ENCODE measurements around the gene PDLIM7. TPM values are rescaled to one million over a fixed set of nuclear protein-coding genes. Genes with fewer than 3 reads are reported as not detected.

The PDLIM7 gene
- total RNA-seq, 2 donors from 2014 or later, result 15.5 to 39.1 TPM

DNA sequence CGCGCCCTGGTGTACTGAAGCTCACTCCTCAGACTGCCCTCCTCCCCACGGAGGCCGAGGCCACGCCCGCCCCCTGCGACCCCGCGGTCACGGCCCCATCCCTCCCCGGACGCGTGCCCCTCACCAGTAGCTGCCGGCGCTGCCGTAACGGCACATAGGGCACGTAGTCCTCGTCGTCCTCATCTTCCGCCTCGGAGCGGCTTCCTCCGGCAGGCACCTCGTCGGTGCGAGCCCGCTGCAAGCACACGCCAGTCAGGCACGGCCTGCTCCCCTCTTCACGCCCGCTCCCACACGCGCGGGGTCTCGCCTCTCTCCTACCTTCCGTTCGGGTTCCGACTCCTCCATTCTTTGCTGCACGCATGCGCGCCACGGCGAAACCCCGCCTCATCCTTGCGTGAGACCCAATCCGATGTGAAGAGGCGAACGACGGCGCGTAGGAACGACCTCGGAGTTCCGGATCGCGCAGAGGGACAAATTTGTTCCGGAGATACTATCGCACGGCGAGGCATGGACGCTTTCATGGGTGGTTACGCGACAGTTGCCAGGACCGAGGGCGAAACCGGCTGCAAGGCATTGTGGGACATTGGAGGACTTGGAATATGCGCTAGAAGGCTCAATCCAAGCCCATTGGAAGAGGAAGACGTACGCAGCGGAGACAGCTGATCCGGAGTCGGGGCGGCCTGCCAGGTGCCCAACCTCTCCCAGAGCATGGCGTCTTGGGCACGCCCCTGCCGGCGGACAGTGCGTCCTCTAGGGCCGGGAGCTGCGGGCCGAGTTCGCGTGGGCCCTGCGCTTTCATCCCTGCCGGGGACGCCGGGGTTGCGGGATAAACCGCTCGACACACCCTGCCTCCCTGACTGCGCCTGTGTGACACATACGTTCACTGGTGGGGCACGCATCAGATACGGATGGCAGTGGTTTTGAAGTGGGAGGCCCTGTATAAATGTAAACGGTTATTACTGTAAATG is 19.5 kb upstream of the PDLIM7 start, which contains the start of gene DDX41:
TSS of gene DDX41 (minus strand) at position 361 of the 968 bp plus-strand sequence. CDS start at position 345, 16 bp downstream.
- peaks cover 46 to 50% of the 10 kb centered on the region in 2 donors for H3K4me1 Mint-ChIP-seq (ENCODE audit: low read depth in 2 of 2)
- ATAC-seq, result peak; percentile 91 to 94
- no peaks in the 10 kb centered on the region for H3K27me3 Mint-ChIP-seq
- H3K27ac Mint-ChIP-seq, result peak within 1 kb of the TSS; percentile 84 to 90
- H3K9me3 Mint-ChIP-seq, result no peaks in the 10 kb centered on the region
- peak within 1 kb of the TSS; percentile 95 for H3K4me3 Mint-ChIP-seq
- peak; percentile 96 for DNase-seq (ENCODE audit: low spot score)
- H3K36me3 Mint-ChIP-seq, result peaks cover 11% of the 10 kb centered on the region

DNA sequence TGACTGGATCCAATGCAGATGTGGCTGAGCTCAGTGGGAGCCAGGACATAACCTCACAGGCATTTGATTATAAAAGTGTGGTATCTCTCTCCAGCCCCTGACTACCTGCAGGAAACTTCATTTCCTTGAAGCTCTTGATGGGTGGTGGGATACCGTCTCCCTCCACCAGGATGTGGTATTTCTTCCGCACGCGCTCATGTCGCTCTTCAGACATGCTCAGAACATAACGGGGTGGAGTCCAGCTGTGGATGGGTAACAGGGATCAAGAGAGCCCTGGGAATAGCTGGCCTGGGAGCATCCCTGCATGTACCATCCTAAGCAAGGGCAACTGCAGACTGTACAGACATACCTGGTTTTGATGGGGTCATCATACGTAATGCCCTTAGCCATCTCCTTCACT is 18.2 kb upstream of the PDLIM7 start:
- ATAC-seq (no peak), DNase-seq (ENCODE audit: low spot score) (no peak)
- H3K27me3 Mint-ChIP-seq, result no peaks in the 10 kb centered on the region
- peaks cover 43 to 44% of the 10 kb centered on the region in 2 donors for H3K4me1 Mint-ChIP-seq (ENCODE audit: low read depth in 2 of 2)
- peak overlapping the region; percentile 95 for H3K4me3 Mint-ChIP-seq
- peaks cover 11% of the 10 kb centered on the region for H3K36me3 Mint-ChIP-seq
- peak overlapping the region; percentile 84 to 90 for H3K27ac Mint-ChIP-seq
- no peaks in the 10 kb centered on the region for H3K9me3 Mint-ChIP-seq

DNA sequence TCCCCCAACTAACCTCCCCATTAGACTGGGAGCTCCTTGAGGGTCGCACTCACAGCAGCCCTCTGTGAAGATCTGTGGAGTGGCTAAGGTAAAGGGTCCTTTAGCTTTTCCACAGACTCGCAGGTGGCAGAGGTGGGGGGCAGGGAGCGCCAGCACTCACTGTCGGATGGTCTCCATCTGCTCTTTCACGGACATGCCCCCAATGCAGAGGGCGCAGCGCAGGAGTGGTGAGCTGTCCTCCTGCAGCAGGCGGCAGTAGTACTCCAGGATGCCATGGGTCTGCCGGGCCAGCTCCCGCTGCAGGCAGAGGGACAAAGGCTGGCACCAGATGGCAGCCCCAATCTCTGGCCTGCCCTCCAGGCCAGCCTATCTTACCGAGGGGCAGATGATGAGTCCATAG is 17.1 kb upstream of the PDLIM7 start:
- no peak for ATAC-seq
- H3K27me3 Mint-ChIP-seq, result no peaks in the 10 kb centered on the region
- no peaks in the 10 kb centered on the region for H3K9me3 Mint-ChIP-seq
- H3K4me3 Mint-ChIP-seq, result no peak overlapping the region
- no peak for DNase-seq (ENCODE audit: low spot score)
- H3K27ac Mint-ChIP-seq, result no peak overlapping the region
- peaks cover 11% of the 10 kb centered on the region for H3K36me3 Mint-ChIP-seq
- H3K4me1 Mint-ChIP-seq (ENCODE audit: low read depth in 2 of 2), result peaks cover 37 to 43% of the 10 kb centered on the region in 2 donors

DNA sequence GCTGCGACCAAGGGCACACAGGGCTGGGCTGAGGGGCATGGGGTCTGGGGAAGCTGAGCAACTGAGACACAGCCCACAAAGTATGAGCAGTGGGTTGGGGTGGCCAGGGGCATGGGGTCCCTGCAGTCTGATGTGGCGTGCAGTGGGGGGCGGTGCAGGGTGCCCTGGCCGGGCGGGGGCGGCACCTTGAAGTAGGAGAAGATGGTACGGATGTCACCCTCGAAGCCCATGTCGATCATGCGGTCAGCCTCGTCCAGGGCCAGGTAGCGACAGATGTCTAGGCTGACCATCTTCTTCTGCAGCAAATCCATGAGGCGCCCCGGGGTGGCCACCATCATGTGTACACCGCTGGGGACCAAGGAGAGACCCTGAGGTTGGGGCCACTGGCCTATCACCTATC is 16.1 kb upstream of the PDLIM7 start:
- Mint-ChIP-seq H3K27ac (no peak overlapping the region), H3K36me3 (peaks cover 11% of the 10 kb centered on the region), H3K4me1 (ENCODE audit: low read depth in 2 of 2) (peaks cover 30 to 49% of the 10 kb centered on the region in 2 donors), H3K9me3 (no peaks in the 10 kb centered on the region), H3K27me3 (no peaks in the 10 kb centered on the region), H3K4me3 (no peak overlapping the region)
- DNase-seq (ENCODE audit: low spot score) (no peak), ATAC-seq (no peak)

DNA sequence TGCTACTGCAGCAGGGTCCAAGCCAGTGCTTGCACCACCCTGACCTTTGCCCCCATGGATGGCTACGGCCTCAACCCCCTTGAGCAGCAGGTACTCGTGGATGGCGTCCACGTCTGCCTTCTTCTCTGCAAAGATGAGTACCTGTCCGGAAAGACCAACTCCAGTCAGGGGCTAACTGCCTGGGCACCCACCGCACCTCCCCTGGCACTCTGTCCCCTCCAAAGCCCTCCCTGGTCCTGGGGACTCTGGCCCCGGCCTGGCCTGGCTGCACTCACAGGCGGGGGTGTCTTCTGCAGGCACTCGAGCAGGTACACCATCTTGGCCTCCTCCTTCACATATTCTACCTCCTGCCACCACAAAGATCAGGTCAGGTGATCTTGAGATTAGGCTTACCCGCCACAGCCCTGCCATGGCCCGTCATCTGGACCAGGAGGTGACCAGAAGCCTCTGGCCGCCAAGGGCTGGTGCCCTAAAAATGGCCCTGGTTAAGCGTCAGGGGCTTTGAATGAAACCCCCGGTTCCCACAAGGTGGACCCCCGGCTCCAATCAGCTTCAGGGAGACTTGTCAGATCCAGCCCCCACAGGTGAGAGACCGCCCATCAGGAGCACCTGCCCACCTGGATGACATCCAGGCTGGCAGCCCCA is 15.5 kb upstream of the PDLIM7 start:
- Mint-ChIP-seq H3K9me3 (no peaks in the 10 kb centered on the region), H3K27ac (no peak overlapping the region), H3K27me3 (no peaks in the 10 kb centered on the region), H3K4me1 (ENCODE audit: low read depth in 2 of 2) (peaks cover 30 to 49% of the 10 kb centered on the region in 2 donors), H3K36me3 (peaks cover 11% of the 10 kb centered on the region), H3K4me3 (no peak overlapping the region)
- DNase-seq (ENCODE audit: low spot score) (no peak), ATAC-seq (no peak)

DNA sequence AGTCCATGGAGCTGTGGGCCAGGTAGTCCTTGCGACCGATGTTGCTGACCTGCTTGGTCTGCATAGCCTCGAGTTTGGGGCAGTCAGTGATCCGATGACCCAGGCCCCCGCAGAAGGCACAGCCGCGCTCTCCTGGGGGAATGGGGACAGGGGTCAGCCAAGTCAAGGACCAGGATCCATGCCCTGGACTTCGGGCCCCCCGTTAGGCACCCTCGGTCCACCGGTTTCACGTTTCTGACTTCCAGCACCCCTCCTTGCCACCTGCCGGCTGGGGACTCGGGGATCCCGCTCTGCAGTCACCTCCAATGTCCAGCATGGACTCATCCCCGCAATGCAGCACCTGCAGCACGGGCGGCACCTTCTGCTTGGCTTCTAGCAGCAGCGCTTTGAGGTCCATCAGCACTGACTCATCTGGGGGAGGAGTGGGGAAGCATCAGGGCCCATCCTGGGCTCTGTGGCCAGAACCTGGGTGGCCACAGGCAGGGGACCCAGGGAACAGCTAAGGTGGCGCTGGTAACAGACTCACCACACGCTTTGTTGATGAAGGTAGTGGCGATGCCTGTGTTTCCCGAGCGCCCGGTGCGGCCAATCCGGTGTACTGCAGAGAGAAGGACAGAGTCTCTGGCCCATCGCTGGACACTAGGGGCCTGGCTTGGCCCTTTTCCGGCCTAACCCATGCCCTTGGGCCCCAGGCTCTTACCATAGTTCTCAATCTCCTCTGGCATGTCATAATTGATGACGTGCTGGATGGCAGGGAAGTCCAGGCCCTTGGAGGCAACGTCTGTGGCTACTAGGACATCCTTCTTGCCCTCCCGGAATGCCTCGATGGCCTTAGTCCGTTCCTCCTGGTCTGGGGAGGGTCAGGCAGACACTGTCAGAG is 14.6 kb upstream of the PDLIM7 start:
- Mint-ChIP-seq H3K27ac (no peak overlapping the region), H3K4me1 (ENCODE audit: low read depth in 2 of 2) (peaks cover 24 to 44% of the 10 kb centered on the region in 2 donors), H3K9me3 (no peaks in the 10 kb centered on the region), H3K4me3 (no peak overlapping the region), H3K27me3 (no peaks in the 10 kb centered on the region), H3K36me3 (peaks cover 10% of the 10 kb centered on the region)
- ATAC-seq, result no peak
- no peak for DNase-seq (ENCODE audit: low spot score)

DNA sequence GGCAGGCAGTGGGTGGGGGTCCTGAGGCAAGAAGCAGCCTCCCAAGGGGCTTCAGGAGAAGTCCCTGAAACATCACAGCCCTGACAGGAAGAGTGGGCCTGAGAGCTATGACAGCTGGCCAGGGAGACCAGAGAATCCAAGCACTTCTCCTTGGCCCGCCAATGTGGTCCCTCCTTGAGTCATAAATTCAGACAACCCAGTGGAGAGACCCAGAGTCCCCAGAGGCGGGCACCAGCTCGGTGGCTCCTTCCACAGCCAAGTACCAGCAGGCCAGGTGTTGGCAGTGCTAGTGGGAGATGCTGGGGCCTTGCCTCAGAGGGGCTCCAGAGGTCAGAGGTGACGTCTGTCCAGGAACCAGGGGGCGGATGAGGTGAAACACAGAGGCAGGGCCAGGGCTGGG is 13.8 kb upstream of the PDLIM7 start:
- Mint-ChIP-seq H3K27me3 (no peaks in the 10 kb centered on the region), H3K4me3 (no peak overlapping the region), H3K9me3 (no peaks in the 10 kb centered on the region), H3K4me1 (ENCODE audit: low read depth in 2 of 2) (peaks cover 17 to 38% of the 10 kb centered on the region in 2 donors), H3K27ac (peak overlapping the region in 1 of 2 donors; percentile 50), H3K36me3 (peaks cover 4% of the 10 kb centered on the region)
- no peak for ATAC-seq
- DNase-seq (ENCODE audit: low spot score), result no peak

DNA sequence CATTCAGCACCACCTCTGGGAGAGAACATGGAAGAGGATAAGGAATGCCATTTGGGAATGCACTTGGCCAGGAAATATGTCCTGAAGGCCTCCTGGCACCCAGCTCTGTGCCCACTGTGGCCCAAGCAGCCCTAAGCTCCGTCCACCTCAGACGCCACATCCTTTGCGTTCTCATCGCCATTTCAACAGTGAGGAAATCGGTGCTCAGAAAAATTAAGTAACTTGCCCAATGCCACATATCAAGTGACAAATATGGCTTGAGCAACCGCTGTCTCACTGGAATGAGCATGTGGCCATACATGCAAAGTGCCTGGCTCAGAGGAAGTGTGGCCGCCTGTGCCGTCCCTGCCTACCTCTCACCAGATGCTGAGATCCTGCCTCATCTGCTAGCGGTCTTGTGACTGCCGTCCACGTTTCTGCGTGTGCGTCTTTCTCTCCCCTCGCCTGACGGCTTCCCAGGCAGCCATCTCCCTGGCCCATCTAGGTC is 13.2 kb upstream of the PDLIM7 start:
- peaks cover 12 to 33% of the 10 kb centered on the region in 2 donors for H3K4me1 Mint-ChIP-seq (ENCODE audit: low read depth in 2 of 2)
- no peaks in the 10 kb centered on the region for H3K27me3 Mint-ChIP-seq
- peaks cover 4% of the 10 kb centered on the region for H3K36me3 Mint-ChIP-seq
- H3K27ac Mint-ChIP-seq, result peak overlapping the region in 1 of 2 donors; percentile 57
- no peaks in the 10 kb centered on the region for H3K9me3 Mint-ChIP-seq
- H3K4me3 Mint-ChIP-seq, result peak overlapping the region; percentile 63
- peak; percentile 65 to 72 for ATAC-seq
- no peak for DNase-seq (ENCODE audit: low spot score)

DNA sequence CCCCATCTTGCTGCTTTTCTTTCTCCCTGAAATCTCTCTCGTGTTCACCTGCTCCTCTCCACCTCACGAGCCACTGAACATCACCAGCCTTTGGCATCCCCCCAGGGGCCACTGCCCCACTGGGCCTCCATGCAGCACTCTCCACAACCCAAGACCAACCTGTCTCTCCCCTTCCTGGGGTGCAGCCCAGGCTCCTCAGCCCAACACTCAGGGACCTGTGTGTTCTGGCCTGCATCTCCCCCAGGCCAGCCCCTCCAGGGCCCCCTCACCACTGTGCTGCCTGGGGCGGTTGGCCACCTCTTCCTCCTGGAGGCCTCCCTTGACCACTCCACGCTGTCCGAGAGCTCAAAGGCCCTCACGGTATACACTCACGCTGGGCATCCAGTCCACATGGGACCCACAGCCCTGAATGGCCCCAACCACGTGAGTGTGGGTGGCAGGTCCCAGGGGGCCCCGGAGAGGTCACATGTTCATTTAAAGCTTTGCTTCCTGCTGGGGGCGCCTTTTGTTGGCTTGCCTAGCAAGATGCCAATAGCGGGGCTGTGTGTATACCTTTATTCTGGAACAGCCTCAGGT is 12.7 kb upstream of the PDLIM7 start:
- peak overlapping the region; percentile 63 for H3K4me3 Mint-ChIP-seq
- DNase-seq (ENCODE audit: low spot score) (no peak), ATAC-seq (peak in 1 of 2 donors; percentile 5)
- H3K36me3 Mint-ChIP-seq, result peaks cover 4% of the 10 kb centered on the region
- H3K27ac Mint-ChIP-seq, result peak overlapping the region in 1 of 2 donors; percentile 57
- peaks cover 6 to 27% of the 10 kb centered on the region in 2 donors for H3K4me1 Mint-ChIP-seq (ENCODE audit: low read depth in 2 of 2)
- H3K9me3 Mint-ChIP-seq, result no peaks in the 10 kb centered on the region
- no peaks in the 10 kb centered on the region for H3K27me3 Mint-ChIP-seq

DNA sequence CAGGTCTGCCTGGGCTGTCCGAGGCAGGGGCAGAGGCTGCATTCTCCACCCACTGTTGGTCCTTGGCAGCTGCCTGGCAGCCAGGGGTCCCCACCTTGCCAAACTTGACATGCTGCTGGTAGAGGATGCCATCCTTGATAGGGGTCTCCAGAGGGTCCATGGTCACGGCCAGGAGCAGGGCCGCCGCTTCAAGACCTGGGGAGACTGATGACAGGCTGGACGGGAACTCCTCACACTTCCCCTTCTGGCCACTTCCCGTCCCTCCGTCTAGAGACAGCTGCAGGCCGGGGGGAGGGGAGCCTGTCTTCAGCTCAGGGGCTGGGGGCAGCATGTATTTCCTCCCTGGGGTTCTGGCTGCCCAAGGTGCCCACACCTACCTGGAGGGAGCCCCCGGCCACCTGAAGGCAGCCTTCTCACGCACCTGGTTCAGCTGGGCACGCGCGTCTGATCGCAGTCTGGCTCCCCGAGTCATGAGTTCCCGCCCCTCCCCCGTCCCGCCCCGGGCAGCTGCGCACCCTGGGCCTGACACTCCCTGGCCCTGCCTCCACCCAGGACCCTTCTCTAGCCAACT is 12.1 kb upstream of the PDLIM7 start, which contains the start of gene DOK3:
TSS of gene DOK3 (minus strand) at position 446 of the 571 bp plus-strand sequence. CDS start at position 160, 286 bp downstream.
- peak within 1 kb of the TSS; percentile 76 for H3K4me3 Mint-ChIP-seq
- peak within 1 kb of the TSS; percentile 57 to 81 for H3K27ac Mint-ChIP-seq
- no peak for DNase-seq (ENCODE audit: low spot score)
- ATAC-seq, result no peak
- peaks cover 4% of the 10 kb centered on the region for H3K36me3 Mint-ChIP-seq
- H3K9me3 Mint-ChIP-seq, result no peaks in the 10 kb centered on the region
- H3K27me3 Mint-ChIP-seq, result no peaks in the 10 kb centered on the region
- H3K4me1 Mint-ChIP-seq (ENCODE audit: low read depth in 2 of 2), result peaks cover 4 to 26% of the 10 kb centered on the region in 2 donors

DNA sequence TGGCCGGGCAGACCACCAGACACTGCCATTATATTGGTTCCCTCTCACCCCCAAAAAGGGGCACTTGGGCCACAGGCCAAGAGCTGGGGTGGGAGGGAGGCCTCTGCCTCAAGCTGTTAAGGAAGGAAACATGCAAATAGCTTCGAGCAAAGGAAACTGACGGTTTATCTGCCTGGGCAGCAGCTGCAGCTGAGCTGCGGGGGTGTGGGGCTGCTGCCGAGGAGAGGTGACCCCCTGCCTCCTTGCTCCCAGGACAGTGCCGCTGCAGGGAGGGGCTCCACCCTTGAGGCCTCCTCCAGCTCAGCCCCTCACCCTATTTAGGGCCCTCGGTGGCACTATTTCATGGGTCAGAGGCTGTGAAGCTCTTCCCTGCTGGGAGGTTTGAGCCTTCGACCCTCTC is 11.4 kb upstream of the PDLIM7 start:
- Mint-ChIP-seq H3K36me3 (peaks cover 2% of the 10 kb centered on the region), H3K27me3 (no peaks in the 10 kb centered on the region), H3K27ac (peak overlapping the region; percentile 57 to 81), H3K9me3 (no peaks in the 10 kb centered on the region), H3K4me3 (peak overlapping the region; percentile 76), H3K4me1 (ENCODE audit: low read depth in 2 of 2) (peaks cover 4 to 24% of the 10 kb centered on the region in 2 donors)
- DNase-seq (ENCODE audit: low spot score), result no peak
- no peak for ATAC-seq

DNA sequence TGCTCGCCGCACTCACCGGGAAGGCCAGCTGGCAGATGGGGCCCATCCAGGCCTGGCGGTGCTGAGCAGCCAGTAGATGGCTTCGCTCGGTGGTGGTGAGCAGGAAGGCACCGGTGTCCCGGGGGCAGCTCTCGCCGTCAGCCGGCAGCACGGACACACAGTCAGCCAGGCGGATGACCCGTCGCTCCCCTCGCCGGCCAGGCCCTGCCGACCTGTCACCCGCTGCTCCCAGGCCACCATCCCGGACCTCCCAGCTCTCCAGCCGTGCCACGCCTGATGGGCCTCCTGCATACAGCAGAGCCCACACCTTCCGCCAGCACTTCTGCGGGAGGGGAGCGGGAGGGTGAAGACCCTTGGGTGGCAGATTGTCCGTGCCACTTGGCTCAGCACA is 10.8 kb upstream of the PDLIM7 start:
- no peaks in the 10 kb centered on the region for H3K9me3 Mint-ChIP-seq
- H3K36me3 Mint-ChIP-seq, result no peaks in the 10 kb centered on the region
- H3K27me3 Mint-ChIP-seq, result no peaks in the 10 kb centered on the region
- peaks cover 4 to 22% of the 10 kb centered on the region in 2 donors for H3K4me1 Mint-ChIP-seq (ENCODE audit: low read depth in 2 of 2)
- no peak overlapping the region for H3K4me3 Mint-ChIP-seq
- no peak for DNase-seq (ENCODE audit: low spot score)
- H3K27ac Mint-ChIP-seq, result no peak overlapping the region
- ATAC-seq, result no peak

Data from natural killer cell treated with Interleukin-12 subunit alpha and Interleukin-12 subunit beta and Interleukin-15 and Interleukin-18, amount 100 ng/mL, for 72 hours (primary cell).